Activated naive CD4-positive, alpha-beta T cell treated with anti-CD3 and anti-CD28 coated beads, Interleukin-2, amount 50 U/mL, for 24 hours (primary cell): Measurements from ENCODE around the gene QTRT2.

Source experiments
- H3K27ac Mint-ChIP-seq: one replicate; pipeline ENCODE4 v1.8.0; 2021; ENCODE audit warnings: mild to moderate bottlenecking, mixed read lengths
- H3K27me3 Mint-ChIP-seq: one replicate; pipeline ENCODE4 v1.8.0; 2021; ENCODE audit warnings: mixed read lengths
- H3K36me3 Mint-ChIP-seq: one replicate; pipeline ENCODE4 v1.8.0; 2021; ENCODE audit warnings: mixed read lengths
- H3K4me1 Mint-ChIP-seq: one replicate; pipeline ENCODE4 v1.8.0; 2021; ENCODE audit warnings: mixed read lengths
- H3K4me3 Mint-ChIP-seq: one replicate; pipeline ENCODE4 v1.8.0; 2021; ENCODE audit warnings: mild to moderate bottlenecking, mixed read lengths
- H3K9me3 Mint-ChIP-seq: one replicate; pipeline ENCODE4 v1.8.0; 2021; ENCODE audit warnings: mixed read lengths

Gene QTRT2

GRCh38 chr3:114058646-114059045, 2.1 kb downstream of the QTRT2 start:
- peaks cover 6% of the 10 kb centered on the region for H3K36me3 Mint-ChIP-seq
- H3K4me3 Mint-ChIP-seq = peak overlapping the region; percentile 95
- peaks cover 66% of the 10 kb centered on the region for H3K4me1 Mint-ChIP-seq
- no peaks in the 10 kb centered on the region for H3K27me3 Mint-ChIP-seq
- H3K9me3 Mint-ChIP-seq = no peaks in the 10 kb centered on the region
- H3K27ac Mint-ChIP-seq = no peak overlapping the region

GRCh38 chr3:114060906-114061655, 4.5 kb downstream of the QTRT2 start:
- Mint-ChIP-seq H3K4me3 (no peak overlapping the region), H3K27me3 (no peaks in the 10 kb centered on the region), H3K27ac (no peak overlapping the region), H3K9me3 (no peaks in the 10 kb centered on the region), H3K36me3 (peaks cover 12% of the 10 kb centered on the region), H3K4me1 (peaks cover 75% of the 10 kb centered on the region)

- no peaks in the 10 kb centered on the region for H3K9me3 Mint-ChIP-seq
- no peak overlapping the region for H3K27ac Mint-ChIP-seq
- H3K4me1 Mint-ChIP-seq = peaks cover 21% of the 10 kb centered on the region
- H3K4me3 Mint-ChIP-seq = no peak overlapping the region
- H3K27me3 Mint-ChIP-seq = no peaks in the 10 kb centered on the region
- H3K36me3 Mint-ChIP-seq = peaks cover 41% of the 10 kb centered on the region
Observed at GRCh38 chr3:114067804-114068203, 11.3 kb downstream of the QTRT2 start.

- Mint-ChIP-seq H3K36me3 (peaks cover 40% of the 10 kb centered on the region), H3K9me3 (no peaks in the 10 kb centered on the region), H3K27me3 (no peaks in the 10 kb centered on the region), H3K4me1 (peaks cover 18% of the 10 kb centered on the region), H3K4me3 (no peak overlapping the region), H3K27ac (no peak overlapping the region)
Observed at GRCh38 chr3:114068336-114068735, 11.8 kb downstream of the QTRT2 start.

GRCh38 chr3:114071786-114072185, 15.2 kb downstream of the QTRT2 start:
- Mint-ChIP-seq H3K4me1 (no peaks in the 10 kb centered on the region), H3K27me3 (no peaks in the 10 kb centered on the region), H3K9me3 (no peaks in the 10 kb centered on the region), H3K36me3 (peaks cover 44% of the 10 kb centered on the region), H3K4me3 (no peak overlapping the region), H3K27ac (no peak overlapping the region)

- no peaks in the 10 kb centered on the region for H3K4me1 Mint-ChIP-seq
- H3K27me3 Mint-ChIP-seq = no peaks in the 10 kb centered on the region
- no peaks in the 10 kb centered on the region for H3K9me3 Mint-ChIP-seq
- no peak overlapping the region for H3K27ac Mint-ChIP-seq
- no peak overlapping the region for H3K4me3 Mint-ChIP-seq
- peaks cover 33% of the 10 kb centered on the region for H3K36me3 Mint-ChIP-seq
Observed at GRCh38 chr3:114076711-114077110, 20.2 kb downstream of the QTRT2 start.

- Mint-ChIP-seq H3K4me1 (no peaks in the 10 kb centered on the region), H3K4me3 (no peak overlapping the region), H3K27ac (no peak overlapping the region), H3K9me3 (no peaks in the 10 kb centered on the region), H3K36me3 (peaks cover 27% of the 10 kb centered on the region), H3K27me3 (no peaks in the 10 kb centered on the region)
Observed at GRCh38 chr3:114078126-114078525, 21.6 kb downstream of the QTRT2 start.

- Mint-ChIP-seq H3K27me3 (no peaks in the 10 kb centered on the region), H3K4me3 (no peak overlapping the region), H3K9me3 (no peaks in the 10 kb centered on the region), H3K4me1 (no peaks in the 10 kb centered on the region), H3K36me3 (peaks cover 26% of the 10 kb centered on the region), H3K27ac (no peak overlapping the region)
Observed at GRCh38 chr3:114079761-114080160, 23.2 kb downstream of the QTRT2 start.

- peaks cover 26% of the 10 kb centered on the region for H3K36me3 Mint-ChIP-seq
- no peak overlapping the region for H3K4me3 Mint-ChIP-seq
- H3K27ac Mint-ChIP-seq = no peak overlapping the region
- H3K9me3 Mint-ChIP-seq = no peaks in the 10 kb centered on the region
- H3K4me1 Mint-ChIP-seq = no peaks in the 10 kb centered on the region
- H3K27me3 Mint-ChIP-seq = no peaks in the 10 kb centered on the region
Observed at GRCh38 chr3:114080201-114080600, 23.7 kb downstream of the QTRT2 start.

GRCh38 chr3:114081037-114081436, 24.5 kb downstream of the QTRT2 start:
- H3K4me3 Mint-ChIP-seq = no peak overlapping the region
- no peaks in the 10 kb centered on the region for H3K4me1 Mint-ChIP-seq
- H3K27me3 Mint-ChIP-seq = no peaks in the 10 kb centered on the region
- H3K36me3 Mint-ChIP-seq = peaks cover 30% of the 10 kb centered on the region
- H3K9me3 Mint-ChIP-seq = no peaks in the 10 kb centered on the region
- H3K27ac Mint-ChIP-seq = no peak overlapping the region

- H3K9me3 Mint-ChIP-seq = no peaks in the 10 kb centered on the region
- no peaks in the 10 kb centered on the region for H3K27me3 Mint-ChIP-seq
- no peak overlapping the region for H3K27ac Mint-ChIP-seq
- peaks cover 33% of the 10 kb centered on the region for H3K36me3 Mint-ChIP-seq
- H3K4me1 Mint-ChIP-seq = no peaks in the 10 kb centered on the region
- no peak overlapping the region for H3K4me3 Mint-ChIP-seq
Observed at GRCh38 chr3:114083112-114083511, 26.6 kb downstream of the QTRT2 start.

- H3K4me1 Mint-ChIP-seq = no peaks in the 10 kb centered on the region
- H3K27me3 Mint-ChIP-seq = no peaks in the 10 kb centered on the region
- no peak overlapping the region for H3K27ac Mint-ChIP-seq
- H3K36me3 Mint-ChIP-seq = peaks cover 29% of the 10 kb centered on the region
- no peaks in the 10 kb centered on the region for H3K9me3 Mint-ChIP-seq
- H3K4me3 Mint-ChIP-seq = no peak overlapping the region
Observed at GRCh38 chr3:114086356-114086755, 29.8 kb downstream of the QTRT2 start.

GRCh38 chr3:114089675-114090074, 33.1 kb downstream of the QTRT2 start:
- H3K4me3 Mint-ChIP-seq = no peak overlapping the region
- H3K27ac Mint-ChIP-seq = no peak overlapping the region
- H3K36me3 Mint-ChIP-seq = peaks cover 21% of the 10 kb centered on the region
- H3K9me3 Mint-ChIP-seq = no peaks in the 10 kb centered on the region
- H3K27me3 Mint-ChIP-seq = no peaks in the 10 kb centered on the region
- H3K4me1 Mint-ChIP-seq = no peaks in the 10 kb centered on the region

- Mint-ChIP-seq H3K9me3 (no peaks in the 10 kb centered on the region), H3K27ac (no peak overlapping the region), H3K27me3 (no peaks in the 10 kb centered on the region), H3K36me3 (peaks cover 6% of the 10 kb centered on the region), H3K4me3 (no peak overlapping the region), H3K4me1 (no peaks in the 10 kb centered on the region)
Observed at GRCh38 chr3:114092151-114093015, 35.8 kb downstream of the QTRT2 start.

GRCh38 chr3:114093016-114093380, 36.5 kb downstream of the QTRT2 start:
- H3K4me3 Mint-ChIP-seq = no peak overlapping the region
- no peaks in the 10 kb centered on the region for H3K27me3 Mint-ChIP-seq
- H3K9me3 Mint-ChIP-seq = no peaks in the 10 kb centered on the region
- no peak overlapping the region for H3K27ac Mint-ChIP-seq
- H3K4me1 Mint-ChIP-seq = no peaks in the 10 kb centered on the region
- H3K36me3 Mint-ChIP-seq = no peaks in the 10 kb centered on the region

- H3K27ac Mint-ChIP-seq = no peak overlapping the region
- no peaks in the 10 kb centered on the region for H3K9me3 Mint-ChIP-seq
- no peaks in the 10 kb centered on the region for H3K27me3 Mint-ChIP-seq
- no peaks in the 10 kb centered on the region for H3K4me1 Mint-ChIP-seq
- no peak overlapping the region for H3K4me3 Mint-ChIP-seq
- H3K36me3 Mint-ChIP-seq = no peaks in the 10 kb centered on the region
Observed at GRCh38 chr3:114093596-114093995, 37.1 kb downstream of the QTRT2 start.
